Fibroblast of lung (primary cell): Measurements from ENCODE around the gene ZPLD1.

Source experiments
- EZH2 ChIP-seq: IDR thresholded peaks from 2 replicates; pipeline ENCODE4 v1.5.1; 2012; ENCODE audit warnings: low read length, control low read depth, mild to moderate bottlenecking; ENCODE audit errors: missing control alignments
- TF ChIP-seq, protein P1 (sequence below), 2 donors: IDR thresholded peaks in 1 of 2; conservative IDR thresholded peaks in 1 of 2; 1 replicate in 1 of 2; 2 replicates in 1 of 2; pipeline ENCODE4 v1.5.1; 2011 to 2012; ENCODE audit warnings: low read length in 2 of 2, control low read depth in 1 of 2, inconsistent platforms in 1 of 2, low read depth in 1 of 2, mild to moderate bottlenecking in 1 of 2

DNA sequence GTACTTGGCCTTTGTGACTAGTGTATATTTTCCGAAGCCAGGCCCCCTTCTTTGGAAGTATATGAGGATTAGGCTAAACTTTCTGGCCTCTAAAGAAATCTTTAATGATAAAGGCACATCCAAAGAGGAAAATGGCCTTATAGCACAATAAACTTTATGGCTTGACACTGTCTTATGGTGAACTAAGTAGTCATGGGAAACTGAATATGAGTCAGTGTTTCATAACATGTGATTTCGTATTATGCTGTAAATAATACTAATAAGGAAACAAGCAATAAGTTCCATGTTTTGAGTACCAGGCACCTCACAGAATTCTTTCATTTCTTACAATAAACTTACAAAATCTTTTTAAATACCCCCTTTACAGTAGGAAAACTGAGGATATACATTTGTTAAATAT, 8.2 kb downstream of the ZPLD1 start:
- TF ChIP-seq, protein P1, sequence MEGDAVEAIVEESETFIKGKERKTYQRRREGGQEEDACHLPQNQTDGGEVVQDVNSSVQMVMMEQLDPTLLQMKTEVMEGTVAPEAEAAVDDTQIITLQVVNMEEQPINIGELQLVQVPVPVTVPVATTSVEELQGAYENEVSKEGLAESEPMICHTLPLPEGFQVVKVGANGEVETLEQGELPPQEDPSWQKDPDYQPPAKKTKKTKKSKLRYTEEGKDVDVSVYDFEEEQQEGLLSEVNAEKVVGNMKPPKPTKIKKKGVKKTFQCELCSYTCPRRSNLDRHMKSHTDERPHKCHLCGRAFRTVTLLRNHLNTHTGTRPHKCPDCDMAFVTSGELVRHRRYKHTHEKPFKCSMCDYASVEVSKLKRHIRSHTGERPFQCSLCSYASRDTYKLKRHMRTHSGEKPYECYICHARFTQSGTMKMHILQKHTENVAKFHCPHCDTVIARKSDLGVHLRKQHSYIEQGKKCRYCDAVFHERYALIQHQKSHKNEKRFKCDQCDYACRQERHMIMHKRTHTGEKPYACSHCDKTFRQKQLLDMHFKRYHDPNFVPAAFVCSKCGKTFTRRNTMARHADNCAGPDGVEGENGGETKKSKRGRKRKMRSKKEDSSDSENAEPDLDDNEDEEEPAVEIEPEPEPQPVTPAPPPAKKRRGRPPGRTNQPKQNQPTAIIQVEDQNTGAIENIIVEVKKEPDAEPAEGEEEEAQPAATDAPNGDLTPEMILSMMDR (conservative IDR thresholded peaks at IDR 0.05 in 1 of 2, IDR thresholded peaks at IDR 0.05 in 1 of 2; ENCODE audit: low read depth in 1 of 2, low read length in 2 of 2): no peak
- TF ChIP-seq EZH2: no peak
